Measurements from ENCODE around the gene RAB37.
A peak's percentile ranks its signal among the peaks of the same experiment; 100 is the strongest.

RAB37 gene

DNA sequence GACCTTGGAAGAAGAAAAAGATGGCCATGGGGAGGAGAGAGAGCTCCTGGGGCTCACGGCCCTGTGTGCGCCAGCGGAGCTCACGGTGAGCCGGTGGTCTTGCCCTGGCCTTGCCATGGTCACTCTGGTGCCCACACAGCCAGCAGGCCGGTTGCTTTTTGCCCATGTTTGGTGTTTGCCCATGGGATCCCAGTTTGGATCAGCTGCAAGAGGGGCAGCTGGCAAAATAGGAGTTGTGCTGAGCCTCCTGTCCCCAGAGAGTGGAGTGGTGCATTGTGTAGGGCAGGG, 12.9 kb downstream of the RAB37 start:
- Histone ChIP-seq H3K4me2 (ENCODE audit: low read length) (peak overlapping the region; percentile 70), H3K9me3 (ENCODE audit: control insufficient read depth, low read length) (no peaks in the 10 kb centered on the region), H3K4me3 (ENCODE audit: low read depth, low read length) (peak overlapping the region; percentile 98), H3K27ac (peak overlapping the region; percentile 98), H3K36me3 (ENCODE audit: control insufficient read depth, insufficient read depth, low read length) (no peaks in the 10 kb centered on the region), H2AFZ (peak overlapping the region; percentile 59), H3K4me1 (peaks cover 25% of the 10 kb centered on the region), H3K79me2 (peaks cover 55% of the 10 kb centered on the region), H3K9ac (peak overlapping the region; percentile 91), H3K27me3 (ENCODE audit: control insufficient read depth, insufficient read depth, low read length) (no peaks in the 10 kb centered on the region)
- no peak for TF ChIP-seq CTCF (IDR thresholded peaks at IDR 0.05)

DNA sequence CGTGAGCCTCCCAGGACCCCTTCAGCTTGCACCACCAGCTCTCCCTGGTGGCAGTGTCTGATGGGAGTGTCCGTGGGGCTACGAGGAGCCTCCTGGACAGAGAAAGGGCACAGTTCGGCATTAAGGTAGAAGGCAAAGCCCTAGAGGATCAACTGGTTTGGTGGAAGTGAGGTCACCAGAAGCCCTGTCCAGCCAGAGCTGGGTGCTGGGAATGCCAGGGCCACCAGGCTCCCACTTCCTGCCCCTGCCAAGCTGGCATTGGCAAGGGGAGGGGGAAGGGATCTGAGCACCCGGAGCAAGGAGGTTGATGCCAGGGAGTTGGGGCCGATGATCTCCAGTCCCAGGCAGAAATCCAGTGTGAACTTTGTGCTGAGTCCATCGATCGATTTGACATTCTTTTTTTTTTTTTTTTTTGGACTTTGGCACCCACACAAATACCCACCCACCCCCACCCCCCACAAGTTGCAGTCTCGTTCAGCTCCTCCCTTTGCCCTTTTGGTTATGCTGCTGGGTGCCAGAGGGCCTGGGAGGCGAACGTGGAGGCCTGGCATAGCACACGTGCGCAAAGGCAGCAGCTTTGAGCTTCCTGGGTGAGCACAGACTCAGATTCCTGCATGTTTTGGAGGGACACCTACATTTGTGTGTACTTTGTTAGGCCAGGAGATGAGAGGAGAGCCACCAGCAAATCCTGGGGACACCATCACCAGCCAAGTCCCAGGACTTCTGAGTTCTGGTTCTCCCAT, 13.4 kb downstream of the RAB37 start:
- H2AFZ ChIP-seq, result peak overlapping the region; percentile 59
- no peaks in the 10 kb centered on the region for H3K27me3 ChIP-seq (ENCODE audit: control insufficient read depth, insufficient read depth, low read length)
- H3K4me3 ChIP-seq (ENCODE audit: low read depth, low read length), result peak overlapping the region; percentile 98
- TF ChIP-seq CTCF (IDR thresholded peaks at IDR 0.05), result no peak
- H3K27ac ChIP-seq, result peak overlapping the region; percentile 98
- H3K9me3 ChIP-seq (ENCODE audit: control insufficient read depth, low read length), result no peaks in the 10 kb centered on the region
- peaks cover 29% of the 10 kb centered on the region for H3K4me1 ChIP-seq
- H3K79me2 ChIP-seq, result peaks cover 60% of the 10 kb centered on the region
- H3K9ac ChIP-seq, result peak overlapping the region; percentile 91
- peak overlapping the region; percentile 70 for H3K4me2 ChIP-seq (ENCODE audit: low read length)
- no peaks in the 10 kb centered on the region for H3K36me3 ChIP-seq (ENCODE audit: control insufficient read depth, insufficient read depth, low read length)

GRCh38 chr17:74752415-74752814, 15.4 kb downstream of the RAB37 start:
- no peaks in the 10 kb centered on the region for H3K9me3 ChIP-seq (ENCODE audit: control insufficient read depth, low read length)
- no peak overlapping the region for H3K9ac ChIP-seq
- H3K36me3 ChIP-seq (ENCODE audit: control insufficient read depth, insufficient read depth, low read length), result no peaks in the 10 kb centered on the region
- peaks cover 36% of the 10 kb centered on the region for H3K4me1 ChIP-seq
- H3K79me2 ChIP-seq, result peaks cover 79% of the 10 kb centered on the region
- no peak overlapping the region for H3K27ac ChIP-seq
- no peak overlapping the region for H3K4me3 ChIP-seq (ENCODE audit: low read depth, low read length)
- no peak for TF ChIP-seq CTCF (IDR thresholded peaks at IDR 0.05)
- no peaks in the 10 kb centered on the region for H3K27me3 ChIP-seq (ENCODE audit: control insufficient read depth, insufficient read depth, low read length)
- no peak overlapping the region for H3K4me2 ChIP-seq (ENCODE audit: low read length)
- no peak overlapping the region for H2AFZ ChIP-seq

DNA sequence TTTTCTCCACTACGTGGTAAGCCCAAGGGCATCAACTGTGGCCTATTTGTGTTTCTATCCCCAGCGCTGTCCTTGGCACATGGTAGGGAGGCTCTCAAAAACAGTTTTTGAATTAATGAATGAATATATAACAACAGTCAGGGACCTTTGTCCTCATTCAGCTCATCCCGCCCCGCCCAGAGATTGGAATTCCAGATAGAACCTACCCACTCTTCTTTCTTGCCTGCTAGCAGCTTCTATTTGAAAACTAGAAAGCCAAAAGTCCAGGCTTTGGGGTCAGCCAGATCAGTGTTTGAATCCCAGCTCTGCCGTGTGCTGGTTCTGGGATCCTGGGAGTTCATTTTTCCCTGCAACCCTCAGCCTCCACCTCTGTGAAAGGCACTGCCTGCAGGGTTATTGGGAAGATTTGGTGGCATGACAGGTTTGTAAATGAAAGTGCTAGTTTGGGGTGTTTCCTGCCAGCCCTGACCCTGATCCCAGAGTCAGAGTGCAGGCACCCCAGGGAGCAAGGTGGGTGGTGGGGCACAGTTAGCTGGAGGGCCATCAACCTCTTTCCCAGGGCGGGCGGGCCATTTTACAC, 15.9 kb downstream of the RAB37 start:
- peaks cover 39% of the 10 kb centered on the region for H3K4me1 ChIP-seq
- H3K9ac ChIP-seq, result no peak overlapping the region
- no peaks in the 10 kb centered on the region for H3K36me3 ChIP-seq (ENCODE audit: control insufficient read depth, insufficient read depth, low read length)
- TF ChIP-seq CTCF (IDR thresholded peaks at IDR 0.05), result no peak
- no peak overlapping the region for H3K4me3 ChIP-seq (ENCODE audit: low read depth, low read length)
- peaks cover 84% of the 10 kb centered on the region for H3K79me2 ChIP-seq
- no peak overlapping the region for H2AFZ ChIP-seq
- no peaks in the 10 kb centered on the region for H3K27me3 ChIP-seq (ENCODE audit: control insufficient read depth, insufficient read depth, low read length)
- H3K27ac ChIP-seq, result no peak overlapping the region
- no peaks in the 10 kb centered on the region for H3K9me3 ChIP-seq (ENCODE audit: control insufficient read depth, low read length)
- H3K4me2 ChIP-seq (ENCODE audit: low read length), result no peak overlapping the region

GRCh38 chr17:74754832-74755231, 17.8 kb downstream of the RAB37 start:
- Histone ChIP-seq H3K4me3 (ENCODE audit: low read depth, low read length) (no peak overlapping the region), H3K4me1 (peaks cover 58% of the 10 kb centered on the region), H3K9ac (no peak overlapping the region), H3K36me3 (ENCODE audit: control insufficient read depth, insufficient read depth, low read length) (no peaks in the 10 kb centered on the region), H3K4me2 (ENCODE audit: low read length) (no peak overlapping the region), H3K27ac (no peak overlapping the region), H3K9me3 (ENCODE audit: control insufficient read depth, low read length) (no peaks in the 10 kb centered on the region), H3K79me2 (peaks cover 89% of the 10 kb centered on the region), H2AFZ (no peak overlapping the region), H3K27me3 (ENCODE audit: control insufficient read depth, insufficient read depth, low read length) (no peaks in the 10 kb centered on the region)
- no peak for TF ChIP-seq CTCF (IDR thresholded peaks at IDR 0.05)

Data from parathyroid adenoma (tissue), 2 donors.